Stomach smooth muscle (tissue), 2 donors: ENCODE measurements around the gene SNED1.
"Not testable (repeated sequence)": the region's sequence is repeated elsewhere in the genome, so short reads cannot be mapped to it uniquely, and the experiment has no call there.

Experiments used
- H3K27ac ChIP-seq: one replicate; pipeline ENCODE4 v1.7.0; 2013; ENCODE audit warnings: mild to moderate bottlenecking, low read length, inconsistent platforms
- H3K27me3 ChIP-seq, 2 donors: one replicate each; pipeline ENCODE4 v1.7.0; 2013; ENCODE audit warnings: low read length in 2 of 2; ENCODE audit not compliant: insufficient read depth in 2 of 2, control insufficient read depth in 1 of 2
- H3K36me3 ChIP-seq, 2 donors: one replicate each; pipeline ENCODE4 v1.7.0; 2013; ENCODE audit warnings: low read length in 2 of 2; ENCODE audit not compliant: control insufficient read depth in 2 of 2, insufficient read depth in 2 of 2
- H3K4me1 ChIP-seq: one replicate; pipeline ENCODE4 v1.7.0; 2013; ENCODE audit warnings: low read length; ENCODE audit not compliant: control insufficient read depth, insufficient read depth
- H3K4me3 ChIP-seq, 2 donors: one replicate each; pipeline ENCODE4 v1.7.0; 2013; ENCODE audit warnings: low read length in 2 of 2
- H3K9ac ChIP-seq, 2 donors: one replicate each; pipeline ENCODE4 v1.7.0; 2013; ENCODE audit warnings: low read length in 2 of 2, mild to moderate bottlenecking in 1 of 2
- H3K9me3 ChIP-seq, 2 donors: one replicate each; pipeline ENCODE4 v1.7.0; 2013; ENCODE audit warnings: low read length in 2 of 2; ENCODE audit not compliant: control insufficient read depth in 2 of 2
- donor health status: healthy.
- donor health status: Pancreatic carcinoma.

SNED1 gene

GRCh38 chr2:240968731-240969624 lies 29.4 kb upstream of the SNED1 start:
- Histone ChIP-seq H3K9me3 (peaks cover 3% of the 10 kb centered on the region in 2 donors), H3K27ac (no peak overlapping the region), H3K36me3 (no peaks in the 10 kb centered on the region)

GRCh38 chr2:240970104-240970503 lies 28.3 kb upstream of the SNED1 start:
- peaks cover 1 to 6% of the 10 kb centered on the region in 2 donors for H3K27me3 ChIP-seq
- no peak overlapping the region for H3K27ac ChIP-seq
- no peaks in the 10 kb centered on the region for H3K36me3 ChIP-seq
- H3K9me3 ChIP-seq = peaks cover 3% of the 10 kb centered on the region in 2 donors
- no peak overlapping the region for H3K4me3 ChIP-seq
- H3K4me1 ChIP-seq = no peaks in the 10 kb centered on the region
- H3K9ac ChIP-seq = no peak overlapping the region

More at GRCh38 chr2:240968731-240969624, 29.4 kb upstream of the SNED1 start:
- Histone ChIP-seq H3K27me3 (peaks cover 0 to 4% of the 10 kb centered on the region in 2 donors), H3K4me1 (no peaks in the 10 kb centered on the region), H3K9ac (no peak overlapping the region), H3K4me3 (no peak overlapping the region)

- H3K9me3 ChIP-seq = peaks cover 3% of the 10 kb centered on the region in 2 donors
- H3K27ac ChIP-seq = no peak overlapping the region
- H3K27me3 ChIP-seq = peaks cover 5 to 11% of the 10 kb centered on the region in 2 donors
- no peak overlapping the region for H3K9ac ChIP-seq
- no peaks in the 10 kb centered on the region for H3K4me1 ChIP-seq
- H3K36me3 ChIP-seq = no peaks in the 10 kb centered on the region
- H3K4me3 ChIP-seq = no peak overlapping the region
These were observed 27.6 kb upstream of the SNED1 start for GRCh38 chr2:240970816-240971215.

- Histone ChIP-seq H3K4me3 (no peak overlapping the region), H3K9me3 (peaks cover 3% of the 10 kb centered on the region in 2 donors), H3K9ac (no peak overlapping the region), H3K36me3 (no peaks in the 10 kb centered on the region), H3K27ac (no peak overlapping the region), H3K27me3 (peaks cover 5 to 11% of the 10 kb centered on the region in 2 donors), H3K4me1 (no peaks in the 10 kb centered on the region)
These were observed 26.2 kb upstream of the SNED1 start for GRCh38 chr2:240972201-240972600.

- no peaks in the 10 kb centered on the region for H3K4me1 ChIP-seq
- H3K9me3 ChIP-seq = peaks cover 3% of the 10 kb centered on the region in 2 donors
- no peak overlapping the region for H3K9ac ChIP-seq
- no peaks in the 10 kb centered on the region for H3K36me3 ChIP-seq
- peaks cover 5 to 11% of the 10 kb centered on the region in 2 donors for H3K27me3 ChIP-seq
- H3K27ac ChIP-seq = no peak overlapping the region
- H3K4me3 ChIP-seq = no peak overlapping the region
These were observed 25.5 kb upstream of the SNED1 start for GRCh38 chr2:240972636-240973521.

- peaks cover 5 to 11% of the 10 kb centered on the region in 2 donors for H3K27me3 ChIP-seq
- H3K27ac ChIP-seq = no peak overlapping the region
- peaks cover 3% of the 10 kb centered on the region in 2 donors for H3K9me3 ChIP-seq
- no peaks in the 10 kb centered on the region for H3K36me3 ChIP-seq
- no peaks in the 10 kb centered on the region for H3K4me1 ChIP-seq
- H3K4me3 ChIP-seq = no peak overlapping the region
- H3K9ac ChIP-seq = no peak overlapping the region
These were observed 23.4 kb upstream of the SNED1 start for GRCh38 chr2:240974771-240975572.

- H3K27ac ChIP-seq, H3K4me3 ChIP-seq, H3K9me3 ChIP-seq, H3K9ac ChIP-seq, H3K4me1 ChIP-seq, H3K36me3 ChIP-seq: not testable (repeated sequence)
- peaks cover 5 to 11% of the 10 kb centered on the region in 2 donors for H3K27me3 ChIP-seq
These were observed 22.5 kb upstream of the SNED1 start for GRCh38 chr2:240975903-240976302.

- Histone ChIP-seq H3K27me3 (peaks cover 7 to 8% of the 10 kb centered on the region in 2 donors), H3K27ac (no peak overlapping the region), H3K9ac (no peak overlapping the region), H3K4me1 (no peaks in the 10 kb centered on the region), H3K4me3 (no peak overlapping the region), H3K9me3 (no peaks in the 10 kb centered on the region), H3K36me3 (no peaks in the 10 kb centered on the region)
These were observed 17.1 kb upstream of the SNED1 start for GRCh38 chr2:240981280-240981679.

- Histone ChIP-seq H3K36me3 (no peaks in the 10 kb centered on the region), H3K27ac (no peak overlapping the region), H3K4me3 (no peak overlapping the region), H3K4me1 (peaks cover 3% of the 10 kb centered on the region), H3K9me3 (no peaks in the 10 kb centered on the region), H3K9ac (no peak overlapping the region), H3K27me3 (peaks cover 7 to 8% of the 10 kb centered on the region in 2 donors)
These were observed 16.3 kb upstream of the SNED1 start for GRCh38 chr2:240981871-240982800.
